Heart left ventricle (tissue), 13 donors: ENCODE data around the gene CLCN4.

Experiments used
- CTCF ChIP-seq, 12 donors: fragments of 200-600 bp; sonication (generic) in 4 of 12; IDR thresholded peaks; one replicate each; pipeline versions ENCODE4 v1.5.0 to v1.8.0; 2018 to 2022; ENCODE audit warnings: antibody characterized with exemption in 12 of 12, mild to moderate bottlenecking in 5 of 12
- POLR2A ChIP-seq, 2 donors: fragments of 450-650 bp; IDR thresholded peaks; one replicate each; pipeline ENCODE4 v1.6.1; 2017; ENCODE audit warnings: antibody characterized with exemption in 2 of 2, mild to moderate bottlenecking in 2 of 2, moderate library complexity in 2 of 2
- donor health status: ischemic (EF 13 %, LVEDD 7.1; RV severe dilation, severe dysfunction).
- donor health status: DM: no; HTN: yes; CAD: no.
- donor health status: DM: no; HTN: no; CAD: no.
- donor health status: ischemic (EF 25% LVEDD 6.9; RV normal size, moderate dysfunction).
- donor health status: ischemic (EF 25% LVEDD 5.7; RV mildly dilated, moderate dysfunction).
- donor health status: ischemic (EF 35%, LVEDD 5.7; RV mildly dilated, moderate dysfunction).
- donor health status: nonischemic (EF 11% LVEDD 7.7; RV severe dilation, severe dysfunction).
- donor health status: DM: yes; HTN: yes; CAD: no.
- donor health status: PGD.
- donor health status: ischemic (EF 29% LVEDD 5.4; RV normal size, mild dysfunction).
- donor health status: nonischemic (EF 23%, LVEDD 6.1; RV moderate dilation, normal function).

- TF ChIP-seq CTCF (IDR thresholded peaks at IDR 0.05) (no peak), POLR2A (IDR thresholded peaks at IDR 0.05) (no peak)
These were observed 66.5 kb downstream of the CLCN4 start for GRCh38 chrX:10223276-10223675.
